Adrenal gland (tissue), 12 donors: ENCODE results near the gene BSG. TPM values are rescaled to one million over a fixed set of nuclear protein-coding genes. Genes with fewer than 3 reads are reported as not detected.
A peak's percentile ranks its signal among the peaks of the same experiment; 100 is the strongest.

ENCODE experiments used
- DNase-seq, 7 donors: peaks; one replicate each; pipeline ENCODE4 v3.0.0-alpha.2; 2019 to 2020
- H3K27ac ChIP-seq, 5 donors: fragments of 200-600 bp; sonication (generic) in 4 of 5; 1 replicate in 3 of 5; 2 replicates in 2 of 5; pipeline versions ENCODE4 v1.5.1 to v1.8.0; 2016 to 2020; ENCODE audit warnings: mild to moderate bottlenecking in 1 of 5
- H3K27me3 ChIP-seq: fragments of 200-600 bp; 2 replicates; pipeline ENCODE4 v1.8.0; 2021
- H3K36me3 ChIP-seq, 2 donors: fragments of 200-600 bp; replicated peaks in 1 of 2; 1 replicate in 1 of 2; 2 replicates in 1 of 2; pipeline versions ENCODE4 v1.5.1 to v1.8.0; 2018 to 2022
- H3K4me1 ChIP-seq, 2 donors: fragments of 200-600 bp; replicated peaks in 1 of 2; 1 replicate in 1 of 2; 2 replicates in 1 of 2; pipeline versions ENCODE4 v1.5.1 to v1.8.0; 2018 to 2021
- H3K4me3 ChIP-seq, 4 donors: fragments of 200-600 bp; sonication (generic) in 3 of 4; one replicate each; pipeline ENCODE4 v1.5.1; 2016 to 2018
- H3K9me3 ChIP-seq, 3 donors: fragments of 200-600 bp; sonication (generic) in 1 of 3; replicated peaks in 1 of 3; 1 replicate in 2 of 3; 2 replicates in 1 of 3; pipeline versions ENCODE4 v1.5.1 to v1.8.0; 2016 to 2021
- POLR2A ChIP-seq, 2 donors: fragments of 450-650 bp; IDR thresholded peaks; one replicate each; pipeline ENCODE4 v1.6.1; 2017; ENCODE audit warnings: antibody characterized with exemption in 2 of 2, mild to moderate bottlenecking in 2 of 2, moderate library complexity in 1 of 2
- WGBS, 4 donors: extraction: QIAGEN DNeasy Blood & Tissue Kit in 2 of 4; methylation state at CpG; one replicate each; pipeline versions ENCODE4 v1.1.5 to v1.1.7; 2013 to 2017; 5-methylcytosine and 5-hydroxymethylcytosine counted together
- intact Hi-C, 2 donors: fragments of 100-400 bp; cut with DNase I; formaldehyde crosslinking; loops; one replicate each; pipeline versions ENCODE4 v1.14.1 to v1.15.0; 2022 to 2023
- polyA plus RNA-seq, 3 donors: library from polyadenylated mRNA; stranded (reverse); fragments of 200-250 nt in 2 of 3; fragments of 350-450 nt in 1 of 3; fragmentation: Illumina TruSeq in 1 of 3; extraction: RNeasy Lipid Tissue Mini Kit (QIAGEN cat#74804) in 1 of 3; gene quantifications; one replicate each; pipeline ENCODE4 v1.2.3, GENCODE V29; 2013 to 2014
- total RNA-seq, 9 donors: library from RNA; depleted of rRNA in 4 of 9; stranded (reverse); fragments of >200 nt in 4 of 9; fragments of 120-200 nt in 1 of 9; fragmentation: NEBNext Ultra II Directional in 1 of 9; extraction: Animal tissue kit (Norgen Biotek cat#: 25700) in 1 of 9; gene quantifications; one replicate each; pipeline versions ENCODE4 v1.1.0 to v1.2.4, GENCODE V29; 2013 to 2023
- TF ChIP-seq, protein P1 (sequence below), 6 experiments: fragments of 450-650 bp in 4 of 6; fragments of 200-600 bp in 2 of 6; sonication (generic) in 1 of 6; IDR thresholded peaks; 1 replicate in 5 of 6; 2 replicates in 1 of 6; pipeline versions ENCODE4 v1.5.1 to v1.8.0; 2016 to 2021; ENCODE audit warnings: antibody characterized with exemption in 6 of 6, mild to moderate bottlenecking in 2 of 6, moderate library complexity in 1 of 6
- donor health status: healthy with polysubstance abuse.
- donor health status: Bipolar disorder and iron deficiency.
- donor health status: DM: yes; HTN: yes; CAD: no.
- donor health status: DM: no; HTN: no; CAD: no.
- donor health status: DM: no; HTN: no; CAD: no.
- donor health status: DM: yes; HTN: yes; CAD: no.

Gene BSG
- total and polyA plus RNA-seq, 12 donors: 328 to 2,214 (median 832) TPM

DNA sequence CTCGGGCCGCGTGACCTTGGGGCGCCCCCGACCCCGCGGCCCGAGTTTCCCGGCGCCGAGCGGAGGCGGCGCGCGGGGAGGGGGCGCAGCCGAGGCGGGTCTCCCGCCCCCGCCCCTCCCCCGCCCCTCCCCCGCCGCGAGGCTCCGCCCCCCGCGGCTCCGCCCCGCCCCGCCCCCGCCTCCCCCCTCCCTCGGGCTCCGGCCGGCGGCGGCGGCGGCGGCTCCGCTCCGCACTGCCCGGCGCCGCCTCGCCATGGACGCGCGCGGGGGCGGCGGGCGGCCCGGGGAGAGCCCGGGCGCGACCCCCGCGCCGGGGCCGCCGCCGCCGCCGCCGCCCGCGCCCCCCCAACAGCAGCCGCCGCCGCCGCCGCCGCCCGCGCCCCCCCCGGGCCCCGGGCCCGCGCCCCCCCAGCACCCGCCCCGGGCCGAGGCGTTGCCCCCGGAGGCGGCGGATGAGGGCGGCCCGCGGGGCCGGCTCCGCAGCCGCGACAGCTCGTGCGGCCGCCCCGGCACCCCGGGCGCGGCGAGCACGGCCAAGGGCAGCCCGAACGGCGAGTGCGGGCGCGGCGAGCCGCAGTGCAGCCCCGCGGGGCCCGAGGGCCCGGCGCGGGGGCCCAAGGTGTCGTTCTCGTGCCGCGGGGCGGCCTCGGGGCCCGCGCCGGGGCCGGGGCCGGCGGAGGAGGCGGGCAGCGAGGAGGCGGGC lies 17.4 kb downstream of the BSG start, which contains the start of gene HCN2:
HCN2 (plus strand) TSS at position 189 of the 703 bp plus-strand sequence; CDS start at position 254, 65 bp downstream.
- H3K9me3 ChIP-seq: no peaks in the 10 kb centered on the region
- H3K27me3 ChIP-seq: peaks cover 21% of the 10 kb centered on the region
- no peak for DNase-seq
- peak within 1 kb of the TSS in 1 of 4 donors; percentile 42 for H3K4me3 ChIP-seq
- no peak for TF ChIP-seq POLR2A (IDR thresholded peaks at IDR 0.05)
- TF ChIP-seq, protein P1, sequence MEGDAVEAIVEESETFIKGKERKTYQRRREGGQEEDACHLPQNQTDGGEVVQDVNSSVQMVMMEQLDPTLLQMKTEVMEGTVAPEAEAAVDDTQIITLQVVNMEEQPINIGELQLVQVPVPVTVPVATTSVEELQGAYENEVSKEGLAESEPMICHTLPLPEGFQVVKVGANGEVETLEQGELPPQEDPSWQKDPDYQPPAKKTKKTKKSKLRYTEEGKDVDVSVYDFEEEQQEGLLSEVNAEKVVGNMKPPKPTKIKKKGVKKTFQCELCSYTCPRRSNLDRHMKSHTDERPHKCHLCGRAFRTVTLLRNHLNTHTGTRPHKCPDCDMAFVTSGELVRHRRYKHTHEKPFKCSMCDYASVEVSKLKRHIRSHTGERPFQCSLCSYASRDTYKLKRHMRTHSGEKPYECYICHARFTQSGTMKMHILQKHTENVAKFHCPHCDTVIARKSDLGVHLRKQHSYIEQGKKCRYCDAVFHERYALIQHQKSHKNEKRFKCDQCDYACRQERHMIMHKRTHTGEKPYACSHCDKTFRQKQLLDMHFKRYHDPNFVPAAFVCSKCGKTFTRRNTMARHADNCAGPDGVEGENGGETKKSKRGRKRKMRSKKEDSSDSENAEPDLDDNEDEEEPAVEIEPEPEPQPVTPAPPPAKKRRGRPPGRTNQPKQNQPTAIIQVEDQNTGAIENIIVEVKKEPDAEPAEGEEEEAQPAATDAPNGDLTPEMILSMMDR (IDR thresholded peaks at IDR 0.05): no peak
- intact Hi-C loops: loop anchor here in 1 of 2 donors (10.0 kb wide), 1 partner anchor 145 kb away; no protein-coding TSS in a partner anchor
- WGBS, 4 donors: 0 to 1% methylated on average over 34 to 92 of the region's 132 CpGs; no CpG with 5 or more reads in 2 of the 4 donors
- H3K4me1 ChIP-seq: peaks cover 0 to 28% of the 10 kb centered on the region in 2 donors
- H3K27ac ChIP-seq: peak within 1 kb of the TSS in 1 of 5 donors; percentile 34
- no peaks in the 10 kb centered on the region for H3K36me3 ChIP-seq

DNA sequence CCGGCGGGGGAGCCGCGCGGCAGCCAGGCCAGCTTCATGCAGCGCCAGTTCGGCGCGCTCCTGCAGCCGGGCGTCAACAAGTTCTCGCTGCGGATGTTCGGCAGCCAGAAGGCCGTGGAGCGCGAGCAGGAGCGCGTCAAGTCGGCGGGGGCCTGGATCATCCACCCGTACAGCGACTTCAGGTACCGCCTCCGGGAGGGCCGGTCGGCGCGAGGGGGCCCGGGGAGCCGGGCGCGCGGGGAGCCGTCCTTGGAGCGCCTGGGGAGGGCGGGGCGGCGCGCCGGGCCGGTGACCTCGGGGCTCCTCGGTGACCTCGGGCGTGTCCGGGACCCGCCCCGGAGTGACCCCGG lies 18.0 kb downstream of the BSG start:
- peak overlapping the region in 1 of 4 donors; percentile 34 for H3K4me3 ChIP-seq
- no peak for TF ChIP-seq POLR2A (IDR thresholded peaks at IDR 0.05)
- TF ChIP-seq, protein P1 (IDR thresholded peaks at IDR 0.05): no peak
- WGBS, 4 donors: 1% methylated on average over 34 to 50 of the region's 50 CpGs; no CpG with 5 or more reads in 2 of the 4 donors
- no peaks in the 10 kb centered on the region for H3K36me3 ChIP-seq
- intact Hi-C loops: loop anchor here in 1 of 2 donors (10.0 kb wide), 1 partner anchor 144 kb away; no protein-coding TSS in a partner anchor
- H3K4me1 ChIP-seq: peaks cover 0 to 28% of the 10 kb centered on the region in 2 donors
- no peak for DNase-seq
- peaks cover 21% of the 10 kb centered on the region for H3K27me3 ChIP-seq
- H3K27ac ChIP-seq: no peak overlapping the region
- no peaks in the 10 kb centered on the region for H3K9me3 ChIP-seq

DNA sequence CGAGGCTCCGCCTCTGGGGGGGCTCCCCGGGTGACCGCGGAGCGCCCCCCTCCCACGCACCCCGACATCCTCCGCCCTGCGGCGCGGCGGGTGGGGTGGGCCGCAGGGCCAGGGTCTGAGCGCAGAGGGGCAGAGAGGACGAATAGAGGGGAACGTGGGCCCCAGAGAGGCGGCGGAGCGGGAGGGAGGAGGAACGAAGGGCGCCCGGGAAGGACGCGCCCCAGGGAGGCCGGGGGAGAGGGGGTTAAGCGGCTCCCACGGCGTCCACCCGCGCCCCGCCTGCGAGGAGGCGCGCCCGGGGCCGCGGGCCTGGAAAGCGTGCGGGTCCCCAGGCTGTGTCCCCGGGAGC lies 18.3 kb downstream of the BSG start:
- H3K4me1 ChIP-seq: peaks cover 0 to 27% of the 10 kb centered on the region in 2 donors
- H3K4me3 ChIP-seq: peak overlapping the region in 1 of 4 donors; percentile 34
- 1 to 6% (median 6%) methylated on average over 24 to 41 of the region's 41 CpGs; no CpG with 5 or more reads in 1 of the 4 donors for WGBS, 4 donors
- TF ChIP-seq POLR2A (IDR thresholded peaks at IDR 0.05): no peak
- TF ChIP-seq, protein P1 (IDR thresholded peaks at IDR 0.05): no peak
- no peak for DNase-seq
- H3K9me3 ChIP-seq: no peaks in the 10 kb centered on the region
- peaks cover 21% of the 10 kb centered on the region for H3K27me3 ChIP-seq
- H3K27ac ChIP-seq: no peak overlapping the region
- no peaks in the 10 kb centered on the region for H3K36me3 ChIP-seq
- intact Hi-C loops: loop anchor here in 1 of 2 donors (10.0 kb wide), 1 partner anchor 144 kb away; no protein-coding TSS in a partner anchor

DNA sequence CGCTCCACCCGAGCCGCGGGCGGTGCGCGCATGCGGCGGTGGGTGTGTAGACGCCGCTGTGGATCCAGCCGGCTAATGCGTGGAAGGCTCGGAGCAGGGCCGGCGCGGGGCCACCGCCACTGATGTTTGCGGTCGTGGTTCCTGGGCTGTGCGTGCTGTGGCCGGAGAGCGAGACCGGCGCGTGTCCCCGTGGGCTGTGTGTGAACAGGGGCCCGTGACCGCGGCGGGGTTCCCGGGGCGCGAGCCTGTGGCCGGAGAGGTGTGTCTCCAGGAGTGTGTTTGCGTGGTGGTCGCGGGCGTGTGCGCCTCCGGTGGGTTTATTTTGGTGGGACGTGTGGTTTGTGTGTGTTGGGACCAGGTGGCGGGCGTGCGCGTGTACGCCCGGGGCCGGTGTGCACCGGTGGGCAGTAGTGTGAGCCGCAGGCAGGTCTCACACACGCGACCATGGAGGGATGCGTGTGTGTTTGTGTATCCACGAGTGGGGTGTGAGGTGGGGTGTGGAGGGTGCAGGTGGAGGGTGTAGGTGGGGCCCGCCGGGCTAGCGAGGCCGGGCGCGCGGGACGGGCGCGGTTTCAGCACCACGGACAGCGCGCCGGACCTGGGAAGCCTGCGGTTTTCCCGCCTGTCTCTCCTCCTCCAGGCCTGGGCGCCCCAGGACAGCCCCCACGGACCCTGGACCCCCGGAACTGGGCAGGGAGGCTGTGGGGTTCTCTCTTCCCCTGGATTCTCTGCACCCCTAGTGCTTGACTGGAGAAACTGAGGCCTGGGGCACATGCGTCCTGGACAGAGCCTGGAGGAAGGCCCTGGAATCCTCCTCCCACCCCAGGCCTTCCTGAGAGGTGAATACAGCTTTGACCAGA lies 18.9 kb downstream of the BSG start:
- Histone ChIP-seq H3K9me3 (no peaks in the 10 kb centered on the region), H3K27me3 (peaks cover 21% of the 10 kb centered on the region), H3K4me1 (peaks cover 0 to 24% of the 10 kb centered on the region in 2 donors), H3K27ac (no peak overlapping the region), H3K36me3 (no peaks in the 10 kb centered on the region), H3K4me3 (no peak overlapping the region)
- intact Hi-C loops: loop anchor here in 1 of 2 donors (10.0 kb wide), 1 partner anchor 143 kb away; no protein-coding TSS in a partner anchor
- 26 to 43% (median 28%) methylated on average over 38 to 75 of the region's 75 CpGs for WGBS, 4 donors
- TF ChIP-seq, protein P1 (IDR thresholded peaks at IDR 0.05): no peak
- TF ChIP-seq POLR2A (IDR thresholded peaks at IDR 0.05): no peak
- DNase-seq: peak in 1 of 7 donors; percentile 54
